Neuron (in vitro differentiated cells): ENCODE results near the gene CDC42EP2.
A peak's percentile ranks its signal among the peaks of the same experiment; 100 is the strongest.

Source experiments
- H2AFZ ChIP-seq: one replicate; pipeline ENCODE4 v1.6.1; 2013; ENCODE audit warnings: low read depth, mild to moderate bottlenecking, inconsistent platforms, low read length, moderate library complexity
- H3K27me3 ChIP-seq: one replicate; pipeline ENCODE4 v1.6.1; 2013; ENCODE audit warnings: low read length; ENCODE audit not compliant: insufficient read depth
- H3K36me3 ChIP-seq: one replicate; pipeline ENCODE4 v1.6.1; 2013; ENCODE audit warnings: low read length; ENCODE audit not compliant: insufficient read depth
- H3K4me1 ChIP-seq: one replicate; pipeline ENCODE4 v1.6.1; 2013; ENCODE audit warnings: low read length; ENCODE audit not compliant: insufficient read depth
- H3K4me3 ChIP-seq: 2 replicates; pipeline ENCODE4 v1.5.1; 2013; ENCODE audit warnings: mild to moderate bottlenecking, low read length, moderate library complexity
- H3K9me3 ChIP-seq: one replicate; pipeline ENCODE4 v1.6.1; 2013; ENCODE audit warnings: low read length

The CDC42EP2 gene

DNA sequence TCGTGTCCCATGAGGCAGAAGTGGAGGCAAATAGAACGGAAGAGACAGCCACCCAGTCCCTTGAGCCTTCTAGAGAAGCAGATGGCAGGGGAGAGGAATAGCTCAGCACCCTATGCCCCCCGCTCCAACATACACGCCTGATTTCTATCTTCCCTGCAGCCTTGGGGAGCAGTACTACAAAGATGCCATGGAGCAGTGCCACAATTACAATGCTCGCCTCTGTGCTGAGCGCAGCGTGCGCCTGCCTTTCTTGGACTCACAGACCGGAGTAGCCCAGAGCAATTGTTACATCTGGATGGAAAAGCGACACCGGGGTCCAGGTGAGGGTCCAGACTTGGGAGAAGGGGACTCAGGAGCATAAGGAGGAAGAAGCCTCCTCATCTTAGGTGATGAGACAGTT lies 25.6 kb downstream of the CDC42EP2 start:
- peaks cover 71% of the 10 kb centered on the region for H3K36me3 ChIP-seq
- H3K4me3 ChIP-seq = no peak overlapping the region
- no peaks in the 10 kb centered on the region for H3K9me3 ChIP-seq
- no peak overlapping the region for H2AFZ ChIP-seq
- peaks cover 4% of the 10 kb centered on the region for H3K4me1 ChIP-seq
- no peaks in the 10 kb centered on the region for H3K27me3 ChIP-seq

DNA sequence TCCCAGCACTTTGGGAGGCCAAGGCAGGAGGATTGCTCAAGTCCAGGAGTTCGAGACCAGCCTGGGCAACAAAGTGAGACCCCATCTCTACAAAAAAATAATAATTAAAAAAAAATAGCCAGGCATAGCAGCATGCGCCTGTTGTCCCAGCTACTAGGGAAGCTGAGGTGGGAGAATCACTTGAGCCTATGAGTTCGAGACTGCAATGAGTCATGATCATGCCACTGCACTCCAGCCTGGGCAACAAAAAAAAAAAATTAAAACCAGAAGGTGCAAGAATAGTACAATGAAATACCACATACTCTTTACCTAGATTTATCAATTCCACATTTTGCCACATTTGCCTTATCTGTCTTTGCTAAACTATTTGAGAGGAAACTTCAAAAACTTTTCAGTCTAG lies 27.2 kb downstream of the CDC42EP2 start:
- Histone ChIP-seq H3K36me3 (peaks cover 87% of the 10 kb centered on the region), H3K27me3 (no peaks in the 10 kb centered on the region), H3K9me3 (no peaks in the 10 kb centered on the region), H3K4me1 (no peaks in the 10 kb centered on the region), H3K4me3 (no peak overlapping the region), H2AFZ (no peak overlapping the region)

DNA sequence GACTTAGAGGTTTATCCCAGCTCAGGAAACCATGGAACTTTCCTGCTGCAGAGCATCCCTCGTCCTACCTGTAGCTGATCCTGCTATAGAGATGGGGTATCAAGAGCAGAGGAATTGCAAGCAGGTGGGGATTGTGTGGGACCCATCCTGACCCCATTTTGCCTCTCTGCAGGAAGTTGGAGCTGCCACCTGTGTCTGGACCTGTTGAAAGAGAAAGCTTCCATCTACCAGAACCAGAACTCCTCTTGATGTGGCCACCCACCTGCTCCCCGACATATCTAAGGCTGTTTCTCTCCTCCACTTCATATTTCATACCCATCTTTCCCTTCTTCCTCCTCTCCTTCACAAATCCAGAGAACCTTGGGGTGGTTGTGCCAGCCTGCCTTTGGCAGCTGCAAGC lies 36.8 kb downstream of the CDC42EP2 start:
- Histone ChIP-seq H3K36me3 (peaks cover 49% of the 10 kb centered on the region), H3K9me3 (no peaks in the 10 kb centered on the region), H3K4me1 (peaks cover 22% of the 10 kb centered on the region), H3K4me3 (no peak overlapping the region), H2AFZ (no peak overlapping the region), H3K27me3 (no peaks in the 10 kb centered on the region)

DNA sequence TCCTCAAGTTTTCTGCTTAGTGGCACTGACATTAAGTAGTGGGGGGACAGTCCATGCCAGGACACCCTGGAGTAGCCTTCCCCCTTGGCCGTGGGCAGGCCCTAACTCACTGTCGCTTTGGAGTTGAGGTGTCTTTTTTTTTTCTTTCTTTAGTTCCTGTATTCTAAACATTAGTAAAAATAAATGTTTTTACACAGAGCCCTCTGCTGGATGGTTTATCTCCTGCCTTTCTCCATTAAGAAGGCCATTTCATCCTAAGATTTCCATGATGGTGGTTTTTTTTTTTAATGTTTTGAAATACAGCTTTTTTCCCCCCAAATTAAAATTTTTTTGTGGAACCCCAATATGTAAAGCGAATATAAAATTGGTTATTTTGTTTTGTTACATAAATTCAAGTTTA lies 38.1 kb downstream of the CDC42EP2 start:
- Histone ChIP-seq H3K4me3 (no peak overlapping the region), H3K36me3 (peaks cover 43% of the 10 kb centered on the region), H3K27me3 (no peaks in the 10 kb centered on the region), H3K4me1 (peaks cover 30% of the 10 kb centered on the region), H2AFZ (no peak overlapping the region), H3K9me3 (no peaks in the 10 kb centered on the region)

DNA sequence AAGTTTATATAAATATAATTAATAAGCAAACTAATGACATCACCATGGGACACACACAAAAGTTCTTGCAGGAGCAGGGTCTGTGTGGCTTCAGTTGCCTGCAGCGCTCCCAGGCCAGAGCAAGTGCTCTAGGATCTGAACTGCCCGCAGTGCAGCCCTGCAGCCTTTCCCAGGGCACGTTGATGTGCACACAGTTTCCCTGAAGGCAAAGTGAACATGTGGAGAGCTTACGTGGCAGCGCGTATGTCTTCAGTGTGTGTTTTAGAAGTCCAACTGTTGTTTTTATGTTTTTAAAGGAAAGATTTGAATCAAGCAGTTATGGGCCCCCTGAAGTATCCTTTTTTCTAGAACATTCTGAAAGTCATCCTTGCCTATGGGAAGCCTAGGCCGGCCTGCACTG lies 38.7 kb downstream of the CDC42EP2 start:
- no peak overlapping the region for H3K4me3 ChIP-seq
- H3K4me1 ChIP-seq = peaks cover 30% of the 10 kb centered on the region
- H3K27me3 ChIP-seq = no peaks in the 10 kb centered on the region
- H3K9me3 ChIP-seq = no peaks in the 10 kb centered on the region
- peaks cover 37% of the 10 kb centered on the region for H3K36me3 ChIP-seq
- no peak overlapping the region for H2AFZ ChIP-seq

DNA sequence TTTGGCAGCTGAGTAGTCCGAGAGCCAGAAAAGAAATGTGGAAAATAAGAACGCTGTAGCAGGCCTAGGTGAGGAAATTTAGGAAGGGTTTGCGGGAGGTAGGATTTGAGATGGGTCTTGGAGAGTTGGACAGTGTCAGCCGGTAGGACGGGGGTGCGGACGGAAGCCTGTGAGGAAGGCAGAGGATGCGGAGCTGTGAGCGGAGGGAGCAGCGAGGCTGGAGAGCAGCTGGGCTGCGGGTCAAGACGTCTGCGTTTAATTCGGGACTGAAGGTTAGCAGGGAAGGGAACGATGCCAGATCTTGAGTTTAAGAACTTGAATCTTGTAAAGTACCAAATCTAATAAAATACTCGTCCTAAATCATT lies 39.2 kb downstream of the CDC42EP2 start:
- Histone ChIP-seq H2AFZ (peak overlapping the region; percentile 20), H3K27me3 (no peaks in the 10 kb centered on the region), H3K4me3 (peak overlapping the region; percentile 70), H3K4me1 (peaks cover 30% of the 10 kb centered on the region), H3K9me3 (no peaks in the 10 kb centered on the region), H3K36me3 (peaks cover 32% of the 10 kb centered on the region)

DNA sequence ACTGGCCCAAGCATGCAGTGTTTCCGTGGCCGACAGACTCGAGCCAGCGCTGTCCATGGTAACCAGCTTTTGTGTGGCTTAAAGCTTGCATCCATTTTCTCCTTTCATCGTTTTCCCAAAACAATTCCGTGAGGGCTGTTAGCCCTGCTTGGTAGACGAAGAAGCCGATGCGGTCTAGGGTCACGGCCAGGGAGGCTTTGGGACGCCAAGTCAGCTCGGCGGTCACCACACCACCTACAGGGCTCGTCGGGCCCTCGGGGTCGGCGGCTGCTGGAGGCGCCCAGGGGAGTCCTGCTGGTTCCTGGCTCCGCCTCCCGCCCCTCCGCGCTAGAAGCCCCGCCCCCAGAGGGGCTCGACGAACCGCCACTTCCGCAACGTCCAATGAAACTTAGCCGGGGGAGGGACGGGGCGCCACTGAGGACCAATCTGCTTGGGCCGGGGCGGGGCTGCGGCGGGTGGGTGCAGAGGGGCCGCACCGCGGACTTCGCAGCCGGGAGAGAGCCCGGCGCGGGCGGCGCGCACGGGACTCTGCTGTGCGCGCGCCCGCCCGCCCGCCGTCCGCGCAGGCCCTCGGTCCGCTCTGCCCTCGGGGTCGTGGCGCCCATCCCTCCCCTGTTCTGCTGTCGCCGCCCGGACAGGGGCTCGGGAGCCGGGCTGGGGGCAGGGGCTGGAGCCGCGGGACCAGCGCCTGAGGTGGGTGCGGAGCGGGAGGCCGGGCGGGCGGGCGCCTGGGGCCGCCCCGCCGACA lies 39.8 kb downstream of the CDC42EP2 start, which contains the start of gene TIGD3:
TSS of gene TIGD3 (plus strand) at position 487 of the 748 bp plus-strand sequence. CDS start 1,058 bp downstream, outside the sequence.
- Histone ChIP-seq H3K4me1 (peaks cover 30% of the 10 kb centered on the region), H3K4me3 (peak within 1 kb of the TSS; percentile 70), H3K27me3 (no peaks in the 10 kb centered on the region), H3K36me3 (peaks cover 27% of the 10 kb centered on the region), H3K9me3 (no peaks in the 10 kb centered on the region), H2AFZ (peak within 1 kb of the TSS; percentile 66)

DNA sequence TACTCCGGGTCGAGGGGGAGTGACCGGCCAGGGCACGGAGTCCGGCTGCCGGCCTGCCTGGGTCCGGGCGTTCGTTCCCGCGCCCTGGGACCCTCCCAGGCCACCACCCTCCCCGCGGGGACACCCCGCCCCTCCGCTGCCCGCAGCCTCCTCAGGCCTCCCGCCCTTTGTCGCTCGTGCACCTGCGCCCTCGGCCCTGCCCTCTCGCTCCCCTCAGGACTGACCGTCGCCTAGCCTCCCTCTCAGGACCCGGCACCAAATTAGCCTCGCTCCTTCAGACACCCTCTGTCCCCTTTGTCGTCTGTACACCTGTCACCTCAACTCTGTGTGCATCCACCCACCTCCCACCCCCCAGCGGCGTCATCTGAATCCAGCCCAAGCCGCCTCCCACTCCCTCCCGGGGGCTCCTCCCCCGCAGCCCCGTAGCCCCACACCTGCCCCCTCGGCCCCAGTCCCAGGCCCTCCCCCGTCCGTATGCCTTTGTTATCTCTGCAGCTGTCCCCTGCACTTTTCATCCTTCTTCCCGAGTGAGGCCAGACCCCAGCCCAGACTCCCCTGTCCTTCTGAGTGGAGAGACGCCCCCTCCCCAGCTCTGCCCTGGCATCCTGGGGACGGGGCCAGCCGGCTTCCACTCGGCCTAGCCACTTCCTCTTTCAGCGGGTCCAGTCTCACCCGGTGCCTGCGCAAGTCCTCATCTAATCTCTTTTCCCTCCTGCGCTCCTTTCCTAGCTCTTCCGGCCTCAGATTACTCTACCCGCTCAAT lies 40.5 kb downstream of the CDC42EP2 start:
- Histone ChIP-seq H2AFZ (peak overlapping the region; percentile 66), H3K9me3 (no peaks in the 10 kb centered on the region), H3K4me3 (peak overlapping the region; percentile 70), H3K4me1 (peaks cover 34% of the 10 kb centered on the region), H3K36me3 (peaks cover 22% of the 10 kb centered on the region), H3K27me3 (no peaks in the 10 kb centered on the region)

DNA sequence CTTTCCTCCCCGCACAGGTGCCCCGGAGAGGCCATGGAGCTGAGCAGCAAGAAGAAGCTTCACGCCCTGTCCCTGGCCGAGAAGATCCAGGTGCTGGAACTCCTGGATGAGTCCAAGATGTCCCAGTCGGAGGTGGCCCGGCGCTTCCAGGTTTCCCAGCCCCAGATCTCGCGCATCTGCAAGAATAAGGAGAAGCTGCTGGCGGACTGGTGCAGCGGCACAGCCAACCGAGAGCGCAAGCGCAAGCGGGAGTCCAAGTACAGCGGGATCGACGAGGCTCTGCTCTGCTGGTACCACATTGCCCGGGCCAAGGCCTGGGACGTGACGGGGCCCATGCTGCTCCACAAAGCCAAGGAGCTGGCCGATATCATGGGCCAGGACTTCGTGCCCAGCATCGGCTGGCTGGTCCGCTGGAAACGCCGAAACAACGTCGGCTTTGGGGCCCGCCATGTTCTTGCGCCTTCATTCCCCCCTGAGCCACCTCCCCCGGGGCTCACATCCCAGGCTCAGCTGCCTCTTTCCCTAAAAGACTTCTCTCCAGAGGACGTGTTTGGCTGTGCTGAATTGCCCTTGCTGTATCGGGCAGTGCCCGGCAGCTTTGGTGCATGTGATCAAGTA lies 41.2 kb downstream of the CDC42EP2 start:
- peaks cover 34% of the 10 kb centered on the region for H3K4me1 ChIP-seq
- no peak overlapping the region for H2AFZ ChIP-seq
- no peaks in the 10 kb centered on the region for H3K9me3 ChIP-seq
- H3K4me3 ChIP-seq = peak overlapping the region; percentile 70
- H3K36me3 ChIP-seq = peaks cover 18% of the 10 kb centered on the region
- H3K27me3 ChIP-seq = no peaks in the 10 kb centered on the region

DNA sequence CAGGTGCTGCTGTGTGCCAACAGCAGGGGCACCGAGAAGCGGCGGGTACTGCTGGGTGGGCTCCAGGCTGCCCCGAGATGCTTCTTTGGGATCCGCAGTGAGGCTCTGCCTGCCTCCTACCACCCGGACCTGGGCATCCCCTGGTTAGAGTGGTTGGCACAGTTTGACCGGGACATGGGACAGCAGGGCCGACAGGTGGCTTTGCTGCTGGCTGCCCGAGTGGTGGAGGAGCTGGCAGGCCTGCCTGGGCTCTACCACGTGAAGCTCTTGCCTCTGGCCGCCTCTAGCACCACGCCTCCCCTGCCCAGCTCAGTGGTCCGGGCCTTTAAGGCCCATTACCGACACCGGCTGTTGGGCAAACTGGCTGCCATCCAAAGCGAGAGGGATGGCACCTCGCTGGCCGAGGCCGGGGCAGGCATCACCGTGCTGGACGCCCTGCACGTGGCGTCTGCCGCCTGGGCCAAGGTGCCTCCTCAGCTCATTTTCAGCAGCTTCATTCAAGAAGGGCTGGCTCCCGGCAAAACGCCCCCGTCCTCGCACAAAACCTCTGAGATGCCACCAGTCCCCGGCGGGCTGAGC lies 41.8 kb downstream of the CDC42EP2 start:
- Histone ChIP-seq H3K36me3 (peaks cover 13% of the 10 kb centered on the region), H2AFZ (no peak overlapping the region), H3K27me3 (no peaks in the 10 kb centered on the region), H3K4me3 (no peak overlapping the region), H3K9me3 (no peaks in the 10 kb centered on the region), H3K4me1 (peaks cover 34% of the 10 kb centered on the region)

DNA sequence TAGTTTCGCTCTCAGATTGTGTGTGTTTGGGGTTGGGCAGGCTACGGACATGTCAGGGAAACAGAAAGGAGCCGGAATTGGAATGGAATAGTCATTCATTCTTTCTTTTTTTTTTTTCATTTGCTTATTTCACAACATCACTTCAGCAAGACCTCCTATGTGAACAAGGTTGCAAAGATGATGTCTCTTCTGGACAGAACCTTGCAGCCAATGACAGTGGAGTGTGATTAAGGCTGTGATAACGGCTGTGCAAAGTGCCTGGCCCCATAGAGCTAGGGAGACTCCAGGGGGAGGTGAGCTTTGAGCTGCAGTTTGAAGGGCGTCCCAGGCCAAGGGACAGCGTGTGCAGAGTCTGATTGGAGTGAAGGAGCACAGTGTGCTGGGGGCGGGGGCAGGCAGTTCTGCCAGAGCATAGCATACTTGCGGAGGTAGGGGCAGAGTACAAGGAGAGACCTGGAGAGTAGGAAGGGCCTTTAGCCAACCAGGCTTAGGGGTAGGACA lies 43.2 kb downstream of the CDC42EP2 start:
- Histone ChIP-seq H3K36me3 (no peaks in the 10 kb centered on the region), H3K9me3 (no peaks in the 10 kb centered on the region), H2AFZ (no peak overlapping the region), H3K4me3 (no peak overlapping the region), H3K27me3 (no peaks in the 10 kb centered on the region), H3K4me1 (peaks cover 31% of the 10 kb centered on the region)

DNA sequence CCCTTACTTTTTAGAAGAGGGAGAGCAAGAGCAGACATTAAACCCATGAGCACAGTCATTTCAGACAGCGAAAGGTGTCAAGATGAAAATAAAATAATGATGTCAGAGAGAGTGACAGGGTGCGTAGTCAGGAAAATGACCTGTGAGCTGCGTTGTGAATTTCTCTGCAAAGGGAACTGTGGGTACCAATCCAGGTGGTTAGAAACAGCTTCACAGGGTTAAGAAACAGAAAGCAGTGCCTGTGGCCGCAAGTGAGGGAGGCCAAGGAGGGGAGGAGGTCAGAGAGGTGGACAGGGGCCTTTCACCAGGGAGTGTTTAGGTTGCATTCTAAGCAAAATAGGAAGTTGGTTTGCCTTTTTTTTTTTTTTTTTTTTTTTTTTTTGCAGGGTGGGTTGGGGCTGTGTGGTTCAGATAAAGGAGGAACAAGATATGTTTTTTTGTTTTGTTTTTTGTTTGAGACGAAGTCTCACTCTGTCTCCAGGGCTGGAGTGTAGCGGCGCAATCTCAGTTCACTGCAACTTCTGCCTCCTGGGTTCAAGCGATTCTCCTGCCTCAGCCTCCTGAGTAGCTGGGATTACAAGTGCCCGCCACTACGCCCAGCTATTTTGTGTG lies 47.8 kb downstream of the CDC42EP2 start:
- Histone ChIP-seq H3K27me3 (no peaks in the 10 kb centered on the region), H3K4me1 (peaks cover 4% of the 10 kb centered on the region), H2AFZ (no peak overlapping the region), H3K4me3 (no peak overlapping the region), H3K36me3 (no peaks in the 10 kb centered on the region), H3K9me3 (no peaks in the 10 kb centered on the region)
